ENCODE measurements around the gene MT3.

DNA sequence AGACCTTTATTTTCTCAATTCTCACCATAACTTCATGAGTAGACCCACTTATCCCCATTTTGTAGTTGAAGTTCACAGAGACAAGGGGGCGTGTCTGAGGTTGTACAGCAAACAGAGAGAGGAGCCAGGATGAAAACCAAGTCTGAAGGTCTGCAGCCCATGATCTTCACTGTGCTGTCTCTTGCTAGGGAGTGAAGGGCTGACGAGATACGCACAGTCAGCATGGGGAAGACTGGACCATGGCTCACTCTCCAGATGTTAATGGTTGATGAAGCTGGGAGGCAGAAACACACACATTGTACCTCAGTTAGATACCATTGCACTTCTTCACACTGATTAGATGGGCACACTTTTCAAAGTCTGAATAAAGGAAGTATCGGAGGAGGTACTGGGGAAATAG, 30.2 kb upstream of the MT3 start:
- TF ChIP-seq, protein P1, sequence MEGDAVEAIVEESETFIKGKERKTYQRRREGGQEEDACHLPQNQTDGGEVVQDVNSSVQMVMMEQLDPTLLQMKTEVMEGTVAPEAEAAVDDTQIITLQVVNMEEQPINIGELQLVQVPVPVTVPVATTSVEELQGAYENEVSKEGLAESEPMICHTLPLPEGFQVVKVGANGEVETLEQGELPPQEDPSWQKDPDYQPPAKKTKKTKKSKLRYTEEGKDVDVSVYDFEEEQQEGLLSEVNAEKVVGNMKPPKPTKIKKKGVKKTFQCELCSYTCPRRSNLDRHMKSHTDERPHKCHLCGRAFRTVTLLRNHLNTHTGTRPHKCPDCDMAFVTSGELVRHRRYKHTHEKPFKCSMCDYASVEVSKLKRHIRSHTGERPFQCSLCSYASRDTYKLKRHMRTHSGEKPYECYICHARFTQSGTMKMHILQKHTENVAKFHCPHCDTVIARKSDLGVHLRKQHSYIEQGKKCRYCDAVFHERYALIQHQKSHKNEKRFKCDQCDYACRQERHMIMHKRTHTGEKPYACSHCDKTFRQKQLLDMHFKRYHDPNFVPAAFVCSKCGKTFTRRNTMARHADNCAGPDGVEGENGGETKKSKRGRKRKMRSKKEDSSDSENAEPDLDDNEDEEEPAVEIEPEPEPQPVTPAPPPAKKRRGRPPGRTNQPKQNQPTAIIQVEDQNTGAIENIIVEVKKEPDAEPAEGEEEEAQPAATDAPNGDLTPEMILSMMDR (IDR thresholded peaks at IDR 0.05 in 4 of 5, conservative IDR thresholded peaks at IDR 0.05 in 1 of 5), result no peak
- no peak for TF ChIP-seq POLR2A (IDR thresholded peaks at IDR 0.05)

Measured in gastrocnemius medialis (tissue), 4 donors.